Measurements from ENCODE around the gene MRPL32.
"Not testable (repeated sequence)": the region's sequence is repeated elsewhere in the genome, so short reads cannot be mapped to it uniquely, and the experiment has no call there.

MRPL32 gene

GRCh38 chr7:42931834-42932651 is at the start of gene MRPL32, which contains the start of gene PSMA2:
MRPL32 (plus strand) TSS chr7:42932376; CDS start chr7:42932387, 11 bp downstream.
PSMA2 (minus strand) TSS chr7:42932174; CDS start chr7:42932158, 16 bp downstream.
- DNase-seq: peak; percentile 86 to 96 (median 92)

GRCh38 chr7:42883950-42884349 is 48.2 kb upstream of the MRPL32 start:
- no peak for DNase-seq

GRCh38 chr7:42885183-42885582 is 47.0 kb upstream of the MRPL32 start:
- not testable (repeated sequence) for DNase-seq

GRCh38 chr7:42886129-42886528 is 46.0 kb upstream of the MRPL32 start:
- no peak for DNase-seq

- no peak for DNase-seq
These were observed 45.2 kb upstream of the MRPL32 start for GRCh38 chr7:42886893-42887505.

- no peak for DNase-seq
These were observed 38.6 kb upstream of the MRPL32 start for GRCh38 chr7:42893346-42894240.

GRCh38 chr7:42900842-42901241 is 31.3 kb upstream of the MRPL32 start:
- no peak for DNase-seq

- DNase-seq: no peak
These were observed 29.8 kb upstream of the MRPL32 start for GRCh38 chr7:42902331-42902730.

- no peak for DNase-seq
These were observed 26.0 kb upstream of the MRPL32 start for GRCh38 chr7:42906181-42906580.

GRCh38 chr7:42907316-42907715 is 24.9 kb upstream of the MRPL32 start:
- DNase-seq: no peak

GRCh38 chr7:42910306-42910705 is 21.9 kb upstream of the MRPL32 start:
- no peak for DNase-seq

- peak; percentile 92 to 96 (median 94) for DNase-seq
These were observed 20.4 kb upstream of the MRPL32 start, which contains the start of gene C7orf25 for GRCh38 chr7:42911454-42912447. C7orf25 (minus strand) TSS chr7:42912070; CDS start chr7:42910900, 1,170 bp downstream.

- no peak for DNase-seq
These were observed 18.6 kb upstream of the MRPL32 start for GRCh38 chr7:42913591-42913990.

- DNase-seq: no peak
These were observed 18.2 kb upstream of the MRPL32 start for GRCh38 chr7:42914009-42914408.

- no peak for DNase-seq
These were observed 17.6 kb upstream of the MRPL32 start for GRCh38 chr7:42914421-42915045.

- DNase-seq: no peak
These were observed 16.8 kb upstream of the MRPL32 start for GRCh38 chr7:42915356-42915755.

- no peak for DNase-seq
These were observed 10.0 kb upstream of the MRPL32 start for GRCh38 chr7:42922017-42922753.

- no peak for DNase-seq
These were observed 7.8 kb upstream of the MRPL32 start for GRCh38 chr7:42924223-42924838.

GRCh38 chr7:42925630-42926029 is 6.5 kb upstream of the MRPL32 start:
- DNase-seq: no peak

GRCh38 chr7:42926204-42926603 is 6.0 kb upstream of the MRPL32 start:
- no peak for DNase-seq
